Liver (tissue), 3 donors: ENCODE measurements around the gene ITPK1.

Experiments used
- EGR1 ChIP-seq, 2 donors: IDR thresholded peaks; 2 replicates each; pipeline ENCODE4 v1.6.1; 2016 to 2018; ENCODE audit warnings: antibody characterized with exemption in 2 of 2, low read depth in 2 of 2
- FOXA2 ChIP-seq: IDR thresholded peaks from 2 replicates; pipeline ENCODE4 v1.6.1; 2016; ENCODE audit warnings: antibody characterized with exemption
- GABPA ChIP-seq, 2 donors: IDR thresholded peaks in 1 of 2; conservative IDR thresholded peaks in 1 of 2; 2 replicates each; pipeline ENCODE4 v1.6.1; 2016; ENCODE audit warnings: antibody characterized with exemption in 2 of 2, mild to moderate bottlenecking in 1 of 2, moderate library complexity in 1 of 2
- HNF4A ChIP-seq, 2 donors: conservative IDR thresholded peaks; 2 replicates each; pipeline ENCODE4 v1.6.1; 2016; ENCODE audit warnings: antibody characterized with exemption in 2 of 2, mild to moderate bottlenecking in 2 of 2
- JUND ChIP-seq, 2 donors: IDR thresholded peaks; 2 replicates each; pipeline ENCODE4 v1.6.1; 2016; ENCODE audit warnings: antibody characterized with exemption in 2 of 2
- NR2F2 ChIP-seq: IDR thresholded peaks from 2 replicates; pipeline ENCODE4 v1.6.1; 2016; ENCODE audit warnings: antibody characterized with exemption
- RAD21 ChIP-seq, 2 donors: IDR thresholded peaks; 2 replicates each; pipeline ENCODE4 v1.6.1; 2016; ENCODE audit warnings: antibody characterized with exemption in 2 of 2, mild to moderate bottlenecking in 2 of 2
- RXRA ChIP-seq, 2 donors: IDR thresholded peaks; 2 replicates each; pipeline ENCODE4 v1.6.1; 2017 to 2018; ENCODE audit warnings: antibody characterized with exemption in 2 of 2, mild to moderate bottlenecking in 1 of 2
- SP1 ChIP-seq: IDR thresholded peaks from 2 replicates; pipeline ENCODE4 v1.6.1; 2018; ENCODE audit warnings: antibody characterized with exemption, mild to moderate bottlenecking
- YY1 ChIP-seq: IDR thresholded peaks from 2 replicates; pipeline ENCODE4 v1.6.1; 2016; ENCODE audit warnings: antibody characterized with exemption, mild to moderate bottlenecking
- TF ChIP-seq, protein P1 (sequence below): fragments of 150-350 bp; IDR thresholded peaks from 2 replicates; pipeline ENCODE4 v1.5.1; 2017; ENCODE audit warnings: improper control_type of control experiment, low read depth, low read length; ENCODE audit not compliant: missing input control
- TF ChIP-seq, protein P2 (sequence below): IDR thresholded peaks from 2 replicates; pipeline ENCODE4 v1.6.1; 2016; ENCODE audit warnings: antibody characterized with exemption
- TF ChIP-seq, protein P3 (sequence below): IDR thresholded peaks from 2 replicates; pipeline ENCODE4 v1.6.1; 2016; ENCODE audit warnings: antibody characterized with exemption, mild to moderate bottlenecking
- TF ChIP-seq, protein P4 (sequence below): IDR thresholded peaks from 2 replicates; pipeline ENCODE4 v1.6.1; 2016; ENCODE audit warnings: antibody characterized with exemption
- donor health status: healthy.
- donor health status: healthy.

DNA sequence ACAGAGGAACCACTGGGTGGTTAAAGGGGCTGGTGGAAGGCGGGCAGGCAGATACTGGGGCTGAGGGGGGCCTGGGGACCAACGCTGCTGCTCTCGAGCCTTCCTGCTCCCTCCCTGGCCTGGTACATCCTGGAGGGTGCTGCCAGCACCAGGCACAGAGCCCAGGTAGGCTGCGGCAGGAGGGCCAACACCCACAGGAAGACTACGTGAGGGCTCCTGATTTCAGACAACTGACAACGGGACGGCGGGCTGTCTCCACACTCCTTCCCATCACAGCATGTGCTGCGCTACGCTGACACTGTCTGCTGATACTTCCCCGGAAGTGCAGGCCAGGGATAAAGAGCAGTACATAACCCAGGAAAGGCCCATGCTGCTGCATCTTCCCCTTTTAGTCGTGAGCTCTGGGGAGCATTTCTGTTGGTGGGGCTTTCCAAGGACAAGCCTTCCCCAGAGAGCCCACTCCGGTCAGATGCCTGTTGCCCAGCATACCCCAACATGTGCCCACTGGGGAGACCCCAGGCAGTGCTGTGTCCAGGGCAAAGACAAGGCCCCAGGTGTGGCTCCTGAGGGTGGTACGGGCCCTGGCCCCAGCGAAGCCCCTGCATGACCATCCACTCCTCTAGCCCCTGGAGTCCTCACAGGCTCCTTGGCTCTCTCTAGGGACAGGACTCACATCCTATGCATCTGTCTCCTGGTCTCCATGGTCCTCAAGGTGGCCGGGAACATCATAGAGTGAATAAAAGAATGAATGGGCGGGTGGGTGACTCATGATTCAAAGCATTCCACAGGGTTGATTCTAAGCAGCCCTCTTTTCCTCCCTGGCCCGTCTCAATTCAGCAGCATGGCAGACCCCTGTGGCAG lies 154.8 kb downstream of the ITPK1 start:
- TF ChIP-seq, protein P1, sequence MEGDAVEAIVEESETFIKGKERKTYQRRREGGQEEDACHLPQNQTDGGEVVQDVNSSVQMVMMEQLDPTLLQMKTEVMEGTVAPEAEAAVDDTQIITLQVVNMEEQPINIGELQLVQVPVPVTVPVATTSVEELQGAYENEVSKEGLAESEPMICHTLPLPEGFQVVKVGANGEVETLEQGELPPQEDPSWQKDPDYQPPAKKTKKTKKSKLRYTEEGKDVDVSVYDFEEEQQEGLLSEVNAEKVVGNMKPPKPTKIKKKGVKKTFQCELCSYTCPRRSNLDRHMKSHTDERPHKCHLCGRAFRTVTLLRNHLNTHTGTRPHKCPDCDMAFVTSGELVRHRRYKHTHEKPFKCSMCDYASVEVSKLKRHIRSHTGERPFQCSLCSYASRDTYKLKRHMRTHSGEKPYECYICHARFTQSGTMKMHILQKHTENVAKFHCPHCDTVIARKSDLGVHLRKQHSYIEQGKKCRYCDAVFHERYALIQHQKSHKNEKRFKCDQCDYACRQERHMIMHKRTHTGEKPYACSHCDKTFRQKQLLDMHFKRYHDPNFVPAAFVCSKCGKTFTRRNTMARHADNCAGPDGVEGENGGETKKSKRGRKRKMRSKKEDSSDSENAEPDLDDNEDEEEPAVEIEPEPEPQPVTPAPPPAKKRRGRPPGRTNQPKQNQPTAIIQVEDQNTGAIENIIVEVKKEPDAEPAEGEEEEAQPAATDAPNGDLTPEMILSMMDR = no peak
- TF ChIP-seq, protein P2, sequence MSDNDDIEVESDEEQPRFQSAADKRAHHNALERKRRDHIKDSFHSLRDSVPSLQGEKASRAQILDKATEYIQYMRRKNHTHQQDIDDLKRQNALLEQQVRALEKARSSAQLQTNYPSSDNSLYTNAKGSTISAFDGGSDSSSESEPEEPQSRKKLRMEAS = no peak
- TF ChIP-seq SP1 (no peak), EGR1 (IDR thresholded peaks at IDR 0.05; ENCODE audit: low read depth in 2 of 2) (no peak), NR2F2 (no peak), RAD21 (IDR thresholded peaks at IDR 0.05) (no peak), JUND (IDR thresholded peaks at IDR 0.05) (no peak), GABPA (IDR thresholded peaks at IDR 0.05 in 1 of 2, conservative IDR thresholded peaks at IDR 0.05 in 1 of 2) (no peak), FOXA2 (no peak), RXRA (IDR thresholded peaks at IDR 0.05) (no peak), YY1 (no peak), HNF4A (conservative IDR thresholded peaks at IDR 0.05) (no peak)
- TF ChIP-seq, protein P3, sequence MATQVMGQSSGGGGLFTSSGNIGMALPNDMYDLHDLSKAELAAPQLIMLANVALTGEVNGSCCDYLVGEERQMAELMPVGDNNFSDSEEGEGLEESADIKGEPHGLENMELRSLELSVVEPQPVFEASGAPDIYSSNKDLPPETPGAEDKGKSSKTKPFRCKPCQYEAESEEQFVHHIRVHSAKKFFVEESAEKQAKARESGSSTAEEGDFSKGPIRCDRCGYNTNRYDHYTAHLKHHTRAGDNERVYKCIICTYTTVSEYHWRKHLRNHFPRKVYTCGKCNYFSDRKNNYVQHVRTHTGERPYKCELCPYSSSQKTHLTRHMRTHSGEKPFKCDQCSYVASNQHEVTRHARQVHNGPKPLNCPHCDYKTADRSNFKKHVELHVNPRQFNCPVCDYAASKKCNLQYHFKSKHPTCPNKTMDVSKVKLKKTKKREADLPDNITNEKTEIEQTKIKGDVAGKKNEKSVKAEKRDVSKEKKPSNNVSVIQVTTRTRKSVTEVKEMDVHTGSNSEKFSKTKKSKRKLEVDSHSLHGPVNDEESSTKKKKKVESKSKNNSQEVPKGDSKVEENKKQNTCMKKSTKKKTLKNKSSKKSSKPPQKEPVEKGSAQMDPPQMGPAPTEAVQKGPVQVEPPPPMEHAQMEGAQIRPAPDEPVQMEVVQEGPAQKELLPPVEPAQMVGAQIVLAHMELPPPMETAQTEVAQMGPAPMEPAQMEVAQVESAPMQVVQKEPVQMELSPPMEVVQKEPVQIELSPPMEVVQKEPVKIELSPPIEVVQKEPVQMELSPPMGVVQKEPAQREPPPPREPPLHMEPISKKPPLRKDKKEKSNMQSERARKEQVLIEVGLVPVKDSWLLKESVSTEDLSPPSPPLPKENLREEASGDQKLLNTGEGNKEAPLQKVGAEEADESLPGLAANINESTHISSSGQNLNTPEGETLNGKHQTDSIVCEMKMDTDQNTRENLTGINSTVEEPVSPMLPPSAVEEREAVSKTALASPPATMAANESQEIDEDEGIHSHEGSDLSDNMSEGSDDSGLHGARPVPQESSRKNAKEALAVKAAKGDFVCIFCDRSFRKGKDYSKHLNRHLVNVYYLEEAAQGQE = no peak
- TF ChIP-seq, protein P4, sequence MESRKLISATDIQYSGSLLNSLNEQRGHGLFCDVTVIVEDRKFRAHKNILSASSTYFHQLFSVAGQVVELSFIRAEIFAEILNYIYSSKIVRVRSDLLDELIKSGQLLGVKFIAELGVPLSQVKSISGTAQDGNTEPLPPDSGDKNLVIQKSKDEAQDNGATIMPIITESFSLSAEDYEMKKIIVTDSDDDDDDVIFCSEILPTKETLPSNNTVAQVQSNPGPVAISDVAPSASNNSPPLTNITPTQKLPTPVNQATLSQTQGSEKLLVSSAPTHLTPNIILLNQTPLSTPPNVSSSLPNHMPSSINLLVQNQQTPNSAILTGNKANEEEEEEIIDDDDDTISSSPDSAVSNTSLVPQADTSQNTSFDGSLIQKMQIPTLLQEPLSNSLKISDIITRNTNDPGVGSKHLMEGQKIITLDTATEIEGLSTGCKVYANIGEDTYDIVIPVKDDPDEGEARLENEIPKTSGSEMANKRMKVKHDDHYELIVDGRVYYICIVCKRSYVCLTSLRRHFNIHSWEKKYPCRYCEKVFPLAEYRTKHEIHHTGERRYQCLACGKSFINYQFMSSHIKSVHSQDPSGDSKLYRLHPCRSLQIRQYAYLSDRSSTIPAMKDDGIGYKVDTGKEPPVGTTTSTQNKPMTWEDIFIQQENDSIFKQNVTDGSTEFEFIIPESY = no peak
